GM18498 (cell line): ENCODE data around the gene IPCEF1.

Source experiments
- ATAC-seq: cut with Tn5 transposase; IDR thresholded peaks from one replicate; pipeline ENCODE4 v1.9.1; 2021; ENCODE audit warnings: mild to moderate bottlenecking, moderate library complexity; ENCODE audit not compliant: unreplicated experiment

Gene IPCEF1

GRCh38 chr6:154122195-154122925, 234.2 kb downstream of the IPCEF1 start:
- no peak for ATAC-seq

GRCh38 chr6:154117485-154117884, 239.1 kb downstream of the IPCEF1 start:
- ATAC-seq: no peak

GRCh38 chr6:154113392-154113791, 243.2 kb downstream of the IPCEF1 start:
- ATAC-seq: no peak

GRCh38 chr6:154112181-154112809, 244.3 kb downstream of the IPCEF1 start:
- no peak for ATAC-seq

GRCh38 chr6:154111025-154111424, 245.6 kb downstream of the IPCEF1 start:
- ATAC-seq: no peak

- ATAC-seq: no peak
These were observed 250.4 kb downstream of the IPCEF1 start for GRCh38 chr6:154106251-154106650.
